ENCODE results near the gene EFTUD2. TPM values are rescaled to one million over a fixed set of nuclear protein-coding genes. Genes with fewer than 3 reads are reported as not detected.

Gene EFTUD2
- total and polyA plus RNA-seq, 4 donors: 19.8 to 84.3 (median 33.3) TPM

GRCh38 chr17:44920565-44920940 lies 21.3 kb upstream of the EFTUD2 start:
- H3K4me1 ChIP-seq (ENCODE audit: control insufficient read depth in 4 of 4, insufficient read depth in 4 of 4, low read length in 3 of 4): peaks cover 0 to 6% (median 1%) of the 10 kb centered on the region in 4 donors
- H3K9me3 ChIP-seq (ENCODE audit: control insufficient read depth in 4 of 4, low read length in 3 of 4): no peaks in the 10 kb centered on the region
- no peak for TF ChIP-seq GABPA (IDR thresholded peaks at IDR 0.05 in 1 of 2, conservative IDR thresholded peaks at IDR 0.05 in 1 of 2)
- no peak for TF ChIP-seq RXRA (IDR thresholded peaks at IDR 0.05)
- no peak for TF ChIP-seq FOXA1 (IDR thresholded peaks at IDR 0.05)
- no peak for TF ChIP-seq RAD21 (IDR thresholded peaks at IDR 0.05)
- TF ChIP-seq MAX (IDR thresholded peaks at IDR 0.05): no peak
- TF ChIP-seq FOXA2 (IDR thresholded peaks at IDR 0.05): no peak
- no peak overlapping the region for H3K9ac ChIP-seq (ENCODE audit: low read depth in 1 of 2, low read length in 2 of 2)
- no peaks in the 10 kb centered on the region for H3K36me3 ChIP-seq (ENCODE audit: control insufficient read depth in 4 of 4, insufficient read depth in 3 of 4, low read depth in 1 of 4, low read length in 3 of 4)
- DNase-seq (ENCODE audit: low spot score): no peak
- no peak overlapping the region for H3K4me3 ChIP-seq (ENCODE audit: low read depth in 1 of 3, low read length in 3 of 3)
- H3K27ac ChIP-seq (ENCODE audit: low read depth in 1 of 2, low read length in 2 of 2): no peak overlapping the region
- WGBS: 81% methylated on average over 7 of the region's 7 CpGs
- no peaks in the 10 kb centered on the region for H3K27me3 ChIP-seq (ENCODE audit: control insufficient read depth in 4 of 4, insufficient read depth in 4 of 4, low read length in 3 of 4)

GRCh38 chr17:44919885-44920564 lies 20.8 kb upstream of the EFTUD2 start:
- WGBS: 10% methylated on average over 9 of the region's 9 CpGs
- Histone ChIP-seq H3K4me1 (ENCODE audit: control insufficient read depth in 4 of 4, insufficient read depth in 4 of 4, low read length in 3 of 4) (peaks cover 0 to 6% (median 1%) of the 10 kb centered on the region in 4 donors), H3K9me3 (ENCODE audit: control insufficient read depth in 4 of 4, low read length in 3 of 4) (no peaks in the 10 kb centered on the region), H3K27me3 (ENCODE audit: control insufficient read depth in 4 of 4, insufficient read depth in 4 of 4, low read length in 3 of 4) (no peaks in the 10 kb centered on the region), H3K4me3 (ENCODE audit: low read depth in 1 of 3, low read length in 3 of 3) (no peak overlapping the region), H3K36me3 (ENCODE audit: control insufficient read depth in 4 of 4, insufficient read depth in 3 of 4, low read depth in 1 of 4, low read length in 3 of 4) (no peaks in the 10 kb centered on the region), H3K27ac (ENCODE audit: low read depth in 1 of 2, low read length in 2 of 2) (no peak overlapping the region), H3K9ac (ENCODE audit: low read depth in 1 of 2, low read length in 2 of 2) (no peak overlapping the region)
- TF ChIP-seq JUND (IDR thresholded peaks at IDR 0.05) (no peak), CTCF (IDR thresholded peaks at IDR 0.05; ENCODE audit: low read depth, low read length, missing input control) (peak; percentile 88), TAF1 (conservative IDR thresholded peaks at IDR 0.05) (no peak), RAD21 (IDR thresholded peaks at IDR 0.05) (peak; percentile 96 to 98)
- DNase-seq (ENCODE audit: low spot score): peak; percentile 66

DNA sequence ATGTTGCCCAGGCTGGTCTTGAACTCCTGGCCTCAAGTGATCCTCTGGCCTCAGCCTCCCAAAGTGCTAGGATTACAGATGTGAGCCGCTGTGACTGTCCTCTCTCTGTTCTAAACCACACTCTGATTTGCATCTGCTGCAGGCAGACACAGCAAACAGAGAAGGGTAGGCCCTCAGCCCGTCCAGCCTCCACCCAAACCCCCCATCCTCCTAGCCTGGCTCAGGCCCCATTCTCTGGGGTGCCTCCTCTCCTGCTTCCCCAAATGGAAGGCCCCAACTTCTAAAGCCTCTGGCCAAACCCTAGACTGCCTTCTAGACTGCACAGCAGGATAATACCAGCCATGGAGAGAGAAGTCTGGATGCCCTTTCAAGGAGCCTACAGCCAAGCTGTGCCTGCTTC lies 20.2 kb upstream of the EFTUD2 start:
- no peak overlapping the region for H3K9ac ChIP-seq (ENCODE audit: low read depth in 1 of 2, low read length in 2 of 2)
- DNase-seq (ENCODE audit: low spot score): no peak
- 71% methylated on average over 2 of the region's 2 CpGs for WGBS
- H3K27ac ChIP-seq (ENCODE audit: low read depth in 1 of 2, low read length in 2 of 2): no peak overlapping the region
- no peak overlapping the region for H3K4me3 ChIP-seq (ENCODE audit: low read depth in 1 of 3, low read length in 3 of 3)
- no peaks in the 10 kb centered on the region for H3K27me3 ChIP-seq (ENCODE audit: control insufficient read depth in 4 of 4, insufficient read depth in 4 of 4, low read length in 3 of 4)
- peaks cover 0 to 6% (median 1%) of the 10 kb centered on the region in 4 donors for H3K4me1 ChIP-seq (ENCODE audit: control insufficient read depth in 4 of 4, insufficient read depth in 4 of 4, low read length in 3 of 4)
- H3K36me3 ChIP-seq (ENCODE audit: control insufficient read depth in 4 of 4, insufficient read depth in 3 of 4, low read depth in 1 of 4, low read length in 3 of 4): no peaks in the 10 kb centered on the region
- H3K9me3 ChIP-seq (ENCODE audit: control insufficient read depth in 4 of 4, low read length in 3 of 4): no peaks in the 10 kb centered on the region
- TF ChIP-seq SP1 (IDR thresholded peaks at IDR 0.05) (no peak), REST (IDR thresholded peaks at IDR 0.05) (no peak), MAX (IDR thresholded peaks at IDR 0.05) (no peak), RXRA (IDR thresholded peaks at IDR 0.05) (no peak), NR2F2 (IDR thresholded peaks at IDR 0.05) (no peak), JUND (IDR thresholded peaks at IDR 0.05) (no peak), CTCF (IDR thresholded peaks at IDR 0.05; ENCODE audit: low read depth, low read length, missing input control) (no peak), YY1 (IDR thresholded peaks at IDR 0.05) (no peak), RAD21 (IDR thresholded peaks at IDR 0.05) (no peak), TAF1 (conservative IDR thresholded peaks at IDR 0.05) (no peak), HNF4A (conservative IDR thresholded peaks at IDR 0.05) (no peak), FOXA1 (IDR thresholded peaks at IDR 0.05) (no peak), GABPA (IDR thresholded peaks at IDR 0.05 in 1 of 2, conservative IDR thresholded peaks at IDR 0.05 in 1 of 2) (no peak), ZBTB33 (IDR thresholded peaks at IDR 0.05) (no peak)
- TF ChIP-seq, protein P1, sequence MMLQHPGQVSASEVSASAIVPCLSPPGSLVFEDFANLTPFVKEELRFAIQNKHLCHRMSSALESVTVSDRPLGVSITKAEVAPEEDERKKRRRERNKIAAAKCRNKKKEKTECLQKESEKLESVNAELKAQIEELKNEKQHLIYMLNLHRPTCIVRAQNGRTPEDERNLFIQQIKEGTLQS (IDR thresholded peaks at IDR 0.05): no peak

Measured in liver (tissue), 9 donors.